Ishikawa (cell line): ENCODE results near the gene RAB3IL1.

Source experiments
- CEBPB ChIP-seq: IDR thresholded peaks from 2 replicates; pipeline ENCODE4 v1.6.1; 2012
- CREB1 ChIP-seq: IDR thresholded peaks from 2 replicates; pipeline ENCODE4 v1.6.1; 2012; ENCODE audit warnings: low read depth
- EGR1 ChIP-seq: IDR thresholded peaks from 2 replicates; pipeline ENCODE4 v1.6.1; 2012
- EP300 ChIP-seq: IDR thresholded peaks from 2 replicates; pipeline ENCODE4 v1.6.1; 2012; ENCODE audit warnings: borderline replicate concordance
- FOXM1 ChIP-seq: IDR thresholded peaks from 2 replicates; pipeline ENCODE4 v1.6.1; 2012; ENCODE audit warnings: low read depth, borderline replicate concordance
- NFIC ChIP-seq: IDR thresholded peaks from 2 replicates; pipeline ENCODE4 v1.6.1; 2012
- RAD21 ChIP-seq: IDR thresholded peaks from 2 replicates; pipeline ENCODE4 v1.6.1; 2012; ENCODE audit warnings: low read depth
- TAF1 ChIP-seq: IDR thresholded peaks from 2 replicates; pipeline ENCODE4 v1.6.1; 2012; ENCODE audit warnings: low read depth, mild to moderate bottlenecking
- TCF12 ChIP-seq: IDR thresholded peaks from 2 replicates; pipeline ENCODE4 v1.6.1; 2012; ENCODE audit warnings: low read depth
- TEAD4 ChIP-seq: IDR thresholded peaks from 2 replicates; pipeline ENCODE4 v1.6.1; 2012
- YY1 ChIP-seq: IDR thresholded peaks from 2 replicates; pipeline ENCODE4 v1.6.1; 2012; ENCODE audit warnings: low read depth
- ZBTB7A ChIP-seq: IDR thresholded peaks from 2 replicates; pipeline ENCODE4 v1.6.1; 2012; ENCODE audit warnings: low read depth
- TF ChIP-seq, protein P1 (sequence below): IDR thresholded peaks from 2 replicates; pipeline ENCODE4 v1.6.1; 2012
- TF ChIP-seq, protein P2 (sequence below): IDR thresholded peaks from 2 replicates; pipeline ENCODE4 v1.6.1; 2012; ENCODE audit warnings: low read depth, mild to moderate bottlenecking
- TF ChIP-seq, protein P3 (sequence below): IDR thresholded peaks from 2 replicates; pipeline ENCODE4 v1.6.1; 2012

The RAB3IL1 gene

DNA sequence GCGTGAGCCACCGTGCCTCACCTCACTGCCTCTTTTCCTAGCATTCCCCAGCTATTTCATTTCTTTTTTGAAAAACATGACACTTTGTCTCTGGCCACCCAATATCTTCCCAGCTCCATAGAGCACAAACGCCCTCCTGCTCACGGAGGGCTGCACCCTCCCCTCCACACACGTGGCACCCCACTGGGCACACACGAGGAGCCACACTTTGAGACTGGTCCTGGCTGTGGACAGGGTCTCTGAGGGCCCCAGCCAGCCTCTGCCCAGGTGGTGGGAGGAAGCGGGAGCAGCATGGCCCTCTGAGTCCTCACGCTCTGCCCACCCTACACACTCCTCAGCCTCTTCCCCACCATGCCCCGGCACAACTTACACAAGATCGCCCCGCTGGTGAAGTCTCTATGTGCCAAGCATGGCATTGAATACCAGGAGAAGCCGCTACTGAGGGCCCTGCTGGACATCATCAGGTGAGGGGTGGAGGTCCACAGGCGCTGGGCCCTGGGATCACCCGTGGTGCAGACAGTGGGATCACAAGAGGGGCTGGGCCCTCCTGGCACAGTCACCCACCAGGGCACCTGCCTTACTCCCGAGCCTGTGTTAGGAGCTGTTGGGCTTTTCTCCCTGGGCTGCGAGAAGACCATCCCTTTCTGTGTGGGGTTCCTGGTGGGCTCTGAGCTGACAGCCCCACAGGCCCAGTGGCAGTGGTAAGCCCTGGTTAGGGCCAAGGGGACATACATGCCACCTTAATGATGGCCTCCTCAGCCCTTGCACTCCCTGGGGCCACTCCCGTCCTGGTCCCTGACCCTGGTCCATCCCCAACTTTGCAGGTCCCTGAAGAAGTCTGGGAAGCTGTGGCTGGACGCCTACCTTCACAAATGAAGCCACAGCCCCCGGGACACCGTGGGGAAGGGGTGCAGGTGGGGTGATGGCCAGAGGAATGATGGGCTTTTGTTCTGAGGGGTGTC lies 52.3 kb downstream of the RAB3IL1 start:
- TF ChIP-seq, protein P1, sequence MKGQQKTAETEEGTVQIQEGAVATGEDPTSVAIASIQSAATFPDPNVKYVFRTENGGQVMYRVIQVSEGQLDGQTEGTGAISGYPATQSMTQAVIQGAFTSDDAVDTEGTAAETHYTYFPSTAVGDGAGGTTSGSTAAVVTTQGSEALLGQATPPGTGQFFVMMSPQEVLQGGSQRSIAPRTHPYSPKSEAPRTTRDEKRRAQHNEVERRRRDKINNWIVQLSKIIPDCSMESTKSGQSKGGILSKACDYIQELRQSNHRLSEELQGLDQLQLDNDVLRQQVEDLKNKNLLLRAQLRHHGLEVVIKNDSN = no peak
- TF ChIP-seq YY1 = no peak
- TF ChIP-seq FOXM1 = no peak
- no peak for TF ChIP-seq EGR1
- TF ChIP-seq, protein P2, sequence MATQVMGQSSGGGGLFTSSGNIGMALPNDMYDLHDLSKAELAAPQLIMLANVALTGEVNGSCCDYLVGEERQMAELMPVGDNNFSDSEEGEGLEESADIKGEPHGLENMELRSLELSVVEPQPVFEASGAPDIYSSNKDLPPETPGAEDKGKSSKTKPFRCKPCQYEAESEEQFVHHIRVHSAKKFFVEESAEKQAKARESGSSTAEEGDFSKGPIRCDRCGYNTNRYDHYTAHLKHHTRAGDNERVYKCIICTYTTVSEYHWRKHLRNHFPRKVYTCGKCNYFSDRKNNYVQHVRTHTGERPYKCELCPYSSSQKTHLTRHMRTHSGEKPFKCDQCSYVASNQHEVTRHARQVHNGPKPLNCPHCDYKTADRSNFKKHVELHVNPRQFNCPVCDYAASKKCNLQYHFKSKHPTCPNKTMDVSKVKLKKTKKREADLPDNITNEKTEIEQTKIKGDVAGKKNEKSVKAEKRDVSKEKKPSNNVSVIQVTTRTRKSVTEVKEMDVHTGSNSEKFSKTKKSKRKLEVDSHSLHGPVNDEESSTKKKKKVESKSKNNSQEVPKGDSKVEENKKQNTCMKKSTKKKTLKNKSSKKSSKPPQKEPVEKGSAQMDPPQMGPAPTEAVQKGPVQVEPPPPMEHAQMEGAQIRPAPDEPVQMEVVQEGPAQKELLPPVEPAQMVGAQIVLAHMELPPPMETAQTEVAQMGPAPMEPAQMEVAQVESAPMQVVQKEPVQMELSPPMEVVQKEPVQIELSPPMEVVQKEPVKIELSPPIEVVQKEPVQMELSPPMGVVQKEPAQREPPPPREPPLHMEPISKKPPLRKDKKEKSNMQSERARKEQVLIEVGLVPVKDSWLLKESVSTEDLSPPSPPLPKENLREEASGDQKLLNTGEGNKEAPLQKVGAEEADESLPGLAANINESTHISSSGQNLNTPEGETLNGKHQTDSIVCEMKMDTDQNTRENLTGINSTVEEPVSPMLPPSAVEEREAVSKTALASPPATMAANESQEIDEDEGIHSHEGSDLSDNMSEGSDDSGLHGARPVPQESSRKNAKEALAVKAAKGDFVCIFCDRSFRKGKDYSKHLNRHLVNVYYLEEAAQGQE = no peak
- TF ChIP-seq CEBPB = no peak
- no peak for TF ChIP-seq ZBTB7A
- no peak for TF ChIP-seq TCF12
- TF ChIP-seq, protein P3, sequence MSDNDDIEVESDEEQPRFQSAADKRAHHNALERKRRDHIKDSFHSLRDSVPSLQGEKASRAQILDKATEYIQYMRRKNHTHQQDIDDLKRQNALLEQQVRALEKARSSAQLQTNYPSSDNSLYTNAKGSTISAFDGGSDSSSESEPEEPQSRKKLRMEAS = no peak
- TF ChIP-seq TEAD4 = no peak
- TF ChIP-seq TAF1 = no peak

DNA sequence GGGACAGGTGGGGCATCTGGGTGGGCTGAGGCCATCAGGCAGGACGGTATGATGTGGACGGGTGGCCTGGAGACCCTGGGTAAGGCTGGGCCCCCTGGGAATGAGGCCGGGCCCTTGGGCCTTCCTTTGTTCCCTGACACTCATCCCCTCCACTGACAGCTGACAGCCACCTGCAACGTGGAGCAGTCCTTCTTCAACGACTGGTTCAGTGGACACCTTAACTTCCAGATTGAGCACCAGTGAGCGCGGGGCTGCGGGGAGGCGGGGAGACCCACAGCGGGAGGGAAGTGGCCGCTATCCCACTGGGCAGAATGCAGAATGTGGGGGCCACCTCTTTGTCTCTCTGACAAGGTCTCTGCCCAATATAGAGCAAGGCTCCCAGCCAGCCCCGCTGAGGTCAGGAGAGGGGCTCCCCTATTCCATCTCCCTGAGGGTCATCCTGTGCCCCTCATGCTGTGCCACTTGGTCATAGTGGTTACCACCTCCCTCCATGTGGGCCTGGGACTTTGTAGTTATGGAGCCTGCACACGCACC lies 53.8 kb downstream of the RAB3IL1 start:
- TF ChIP-seq, protein P2 = no peak
- TF ChIP-seq ZBTB7A (no peak), TAF1 (no peak), CEBPB (no peak), TEAD4 (no peak), NFIC (no peak), RAD21 (no peak), EP300 (no peak), TCF12 (no peak), YY1 (no peak), EGR1 (no peak)
- TF ChIP-seq, protein P1 = no peak
- TF ChIP-seq, protein P3 = no peak

DNA sequence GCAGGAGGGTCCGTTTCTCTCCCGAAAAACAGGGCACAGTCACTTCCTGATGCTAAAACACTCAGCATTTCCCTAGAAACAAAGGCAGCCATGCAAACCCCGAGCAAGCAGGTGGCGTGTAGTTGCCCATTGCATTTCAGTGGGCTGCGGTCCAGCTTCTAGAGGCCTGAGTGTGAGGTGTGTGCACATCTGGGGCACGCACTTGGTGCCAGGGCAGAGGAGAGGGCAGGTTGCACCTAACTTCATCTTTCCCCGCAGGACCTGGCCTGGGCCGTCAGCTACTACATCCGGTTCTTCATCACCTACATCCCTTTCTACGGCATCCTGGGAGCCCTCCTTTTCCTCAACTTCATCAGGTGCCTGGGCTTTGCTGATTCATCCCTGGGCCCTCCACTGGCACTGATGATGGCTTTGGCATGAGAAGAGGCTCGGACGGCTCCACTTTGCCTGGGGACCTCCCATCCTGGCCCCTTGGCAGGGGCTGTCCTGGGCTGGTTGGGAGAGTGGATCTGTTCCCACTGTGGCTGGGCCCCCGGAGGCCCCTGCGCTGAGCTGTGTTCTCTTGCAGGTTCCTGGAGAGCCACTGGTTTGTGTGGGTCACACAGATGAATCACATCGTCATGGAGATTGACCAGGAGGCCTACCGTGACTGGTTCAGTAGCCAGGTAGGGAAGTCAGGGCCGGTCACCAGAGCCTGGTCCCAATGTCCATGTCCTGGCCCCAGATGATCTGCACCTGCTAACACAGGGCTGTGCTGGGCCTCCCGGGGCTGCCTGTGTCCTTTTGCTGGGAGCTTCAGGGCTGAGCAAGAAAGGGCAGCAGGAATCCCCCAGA lies 54.4 kb downstream of the RAB3IL1 start:
- TF ChIP-seq TAF1 = no peak
- TF ChIP-seq, protein P2 = no peak
- no peak for TF ChIP-seq TEAD4
- TF ChIP-seq, protein P3 = no peak
- TF ChIP-seq EP300 = no peak
- TF ChIP-seq RAD21 = no peak
- TF ChIP-seq CREB1 = no peak
- no peak for TF ChIP-seq TCF12
- TF ChIP-seq EGR1 = no peak
- no peak for TF ChIP-seq ZBTB7A
- TF ChIP-seq YY1 = no peak
- TF ChIP-seq NFIC = no peak
- no peak for TF ChIP-seq FOXM1
- TF ChIP-seq CEBPB = no peak
- TF ChIP-seq, protein P1 = no peak
